Erythroblast (primary cell): ENCODE measurements around the gene EIF3I.

Source experiments
- GATA1 ChIP-seq: IDR thresholded peaks from 2 replicates; pipeline ENCODE4 v1.6.1; 2011; ENCODE audit warnings: low read depth, mild to moderate bottlenecking, control low read depth, low read length, moderate library complexity
- POLR2A ChIP-seq: IDR thresholded peaks from 2 replicates; pipeline ENCODE4 v1.6.1; 2011; ENCODE audit warnings: mild to moderate bottlenecking, low read length

GRCh38 chr1:32195972-32196823 lies 26.0 kb upstream of the EIF3I start:
- TF ChIP-seq POLR2A: no peak
- no peak for TF ChIP-seq GATA1
